ENCODE measurements around the gene PHYKPL.

DNA sequence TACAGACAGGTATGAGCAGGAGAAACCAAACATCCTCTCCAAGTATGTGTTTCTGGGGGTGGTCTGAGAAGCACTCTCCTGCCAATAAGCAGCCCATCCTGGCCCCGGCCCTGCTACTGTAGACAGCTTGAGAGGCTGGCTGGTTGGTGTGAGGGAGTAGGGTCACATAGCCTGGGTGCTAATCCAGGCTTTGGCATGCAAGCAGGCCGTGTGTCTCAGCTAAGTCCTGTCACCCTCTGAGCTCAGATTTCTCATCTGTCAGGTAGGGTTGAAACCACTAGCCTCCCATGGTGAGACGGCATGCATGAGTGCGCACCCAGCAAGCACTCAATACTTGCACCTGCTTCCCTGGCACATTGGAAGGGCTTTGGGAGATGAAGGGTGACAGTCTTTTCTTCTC, 49.8 kb upstream of the PHYKPL start:
- TF ChIP-seq, protein P1, sequence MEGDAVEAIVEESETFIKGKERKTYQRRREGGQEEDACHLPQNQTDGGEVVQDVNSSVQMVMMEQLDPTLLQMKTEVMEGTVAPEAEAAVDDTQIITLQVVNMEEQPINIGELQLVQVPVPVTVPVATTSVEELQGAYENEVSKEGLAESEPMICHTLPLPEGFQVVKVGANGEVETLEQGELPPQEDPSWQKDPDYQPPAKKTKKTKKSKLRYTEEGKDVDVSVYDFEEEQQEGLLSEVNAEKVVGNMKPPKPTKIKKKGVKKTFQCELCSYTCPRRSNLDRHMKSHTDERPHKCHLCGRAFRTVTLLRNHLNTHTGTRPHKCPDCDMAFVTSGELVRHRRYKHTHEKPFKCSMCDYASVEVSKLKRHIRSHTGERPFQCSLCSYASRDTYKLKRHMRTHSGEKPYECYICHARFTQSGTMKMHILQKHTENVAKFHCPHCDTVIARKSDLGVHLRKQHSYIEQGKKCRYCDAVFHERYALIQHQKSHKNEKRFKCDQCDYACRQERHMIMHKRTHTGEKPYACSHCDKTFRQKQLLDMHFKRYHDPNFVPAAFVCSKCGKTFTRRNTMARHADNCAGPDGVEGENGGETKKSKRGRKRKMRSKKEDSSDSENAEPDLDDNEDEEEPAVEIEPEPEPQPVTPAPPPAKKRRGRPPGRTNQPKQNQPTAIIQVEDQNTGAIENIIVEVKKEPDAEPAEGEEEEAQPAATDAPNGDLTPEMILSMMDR (IDR thresholded peaks at IDR 0.05) = no peak
- TF ChIP-seq POLR2A (IDR thresholded peaks at IDR 0.05) = no peak

Data from adrenal gland (tissue), 5 donors.